GM18520 (cell line): ENCODE data around the gene EIF3L.
A peak's percentile ranks its signal among the peaks of the same experiment; 100 is the strongest.

Experiments used
- ATAC-seq: cut with Tn5 transposase; IDR thresholded peaks from one replicate; pipeline ENCODE4 v1.9.1; 2021; ENCODE audit not compliant: unreplicated experiment

EIF3L gene

DNA sequence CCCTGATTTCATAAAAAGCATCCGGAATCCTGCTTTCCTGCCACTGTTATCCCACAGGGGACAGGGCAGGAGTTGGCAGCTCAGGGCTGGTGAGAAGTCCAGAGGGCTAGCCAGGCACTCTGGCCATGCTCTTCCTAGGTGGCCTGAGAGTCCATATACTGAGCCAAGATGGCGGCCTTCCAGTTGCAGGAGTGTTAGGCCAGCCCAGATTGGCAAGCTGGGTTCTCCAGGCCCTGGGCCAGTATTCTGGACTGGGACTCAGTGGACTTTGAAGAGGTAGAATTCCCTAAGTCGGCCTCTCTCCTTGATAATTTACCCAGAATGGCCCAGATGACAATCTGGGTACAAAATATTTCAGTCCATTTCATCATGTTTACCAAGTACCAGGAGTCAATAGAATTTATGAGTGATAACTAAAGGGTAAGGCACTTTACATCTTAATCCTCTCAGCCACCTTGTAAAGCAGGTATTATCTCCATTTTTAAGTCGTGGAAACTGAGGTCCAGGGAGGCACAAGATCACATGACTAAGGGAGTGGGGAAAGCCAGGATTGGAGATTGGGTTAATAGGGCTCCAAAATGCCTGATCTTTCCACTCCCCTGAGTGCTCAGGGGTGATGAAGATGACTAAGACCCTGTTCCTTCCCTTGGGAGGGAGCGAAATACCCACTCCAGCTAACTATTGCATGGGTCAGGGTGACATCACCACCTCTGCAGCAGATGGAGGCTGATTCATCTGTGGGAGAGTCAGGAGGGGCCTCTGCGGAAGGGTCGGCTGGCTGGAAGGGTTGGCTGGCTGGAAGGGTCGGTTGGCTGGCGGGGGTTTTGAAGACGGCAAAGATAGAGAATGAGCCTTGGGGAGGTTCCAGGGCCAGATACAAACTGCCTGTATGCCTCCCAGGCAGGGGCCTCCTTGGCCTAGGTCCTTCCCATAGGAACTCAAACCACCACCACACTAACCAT lies 55.6 kb downstream of the EIF3L start:
- no peak for ATAC-seq

DNA sequence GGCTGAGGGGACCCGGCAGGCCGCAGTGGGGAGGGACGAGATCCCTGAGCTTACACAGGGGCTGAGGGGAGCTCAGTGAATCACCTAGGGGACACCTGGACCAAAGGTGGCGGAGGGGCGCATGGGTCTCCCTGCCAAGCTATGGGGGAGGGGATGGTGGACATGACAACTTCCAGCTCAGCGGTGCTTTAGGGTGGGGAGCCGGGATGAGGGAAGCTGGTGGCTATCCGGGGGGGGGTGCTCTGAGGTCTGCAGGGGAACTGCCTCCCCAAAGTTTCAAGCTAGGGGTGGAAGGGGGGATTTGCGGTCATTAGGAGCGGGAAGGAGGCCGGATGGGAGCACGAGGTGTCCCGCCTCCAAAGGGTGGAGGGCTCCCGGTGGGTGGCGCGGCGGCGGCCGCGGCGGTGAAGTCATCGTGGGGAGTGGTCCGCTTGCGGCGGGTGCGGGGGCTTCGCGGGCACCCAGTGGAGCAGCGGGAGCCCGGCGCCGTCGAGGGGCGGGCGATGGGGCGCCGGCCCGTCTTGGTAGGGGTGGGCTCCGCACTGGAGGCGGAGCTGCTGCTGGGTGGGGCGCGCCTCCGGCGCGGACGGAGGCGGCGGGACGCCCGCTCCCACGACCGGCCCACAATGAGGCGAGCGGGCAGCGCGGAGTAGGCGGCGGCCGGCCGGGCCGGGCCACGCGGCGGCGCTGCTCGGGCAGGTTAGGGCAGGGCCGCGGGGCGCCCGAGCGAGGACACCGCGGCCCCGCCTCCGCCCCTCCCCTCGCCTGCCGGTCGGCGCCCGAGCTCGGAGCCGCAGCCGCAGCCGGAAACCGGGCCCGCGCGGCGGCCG lies 56.5 kb downstream of the EIF3L start, which contains the start of gene MICALL1:
Gene MICALL1, plus strand, starts transcription at position 764 of the 830 bp plus-strand sequence. CDS start 126 bp downstream, outside the sequence.
- peak; percentile 72 for ATAC-seq

DNA sequence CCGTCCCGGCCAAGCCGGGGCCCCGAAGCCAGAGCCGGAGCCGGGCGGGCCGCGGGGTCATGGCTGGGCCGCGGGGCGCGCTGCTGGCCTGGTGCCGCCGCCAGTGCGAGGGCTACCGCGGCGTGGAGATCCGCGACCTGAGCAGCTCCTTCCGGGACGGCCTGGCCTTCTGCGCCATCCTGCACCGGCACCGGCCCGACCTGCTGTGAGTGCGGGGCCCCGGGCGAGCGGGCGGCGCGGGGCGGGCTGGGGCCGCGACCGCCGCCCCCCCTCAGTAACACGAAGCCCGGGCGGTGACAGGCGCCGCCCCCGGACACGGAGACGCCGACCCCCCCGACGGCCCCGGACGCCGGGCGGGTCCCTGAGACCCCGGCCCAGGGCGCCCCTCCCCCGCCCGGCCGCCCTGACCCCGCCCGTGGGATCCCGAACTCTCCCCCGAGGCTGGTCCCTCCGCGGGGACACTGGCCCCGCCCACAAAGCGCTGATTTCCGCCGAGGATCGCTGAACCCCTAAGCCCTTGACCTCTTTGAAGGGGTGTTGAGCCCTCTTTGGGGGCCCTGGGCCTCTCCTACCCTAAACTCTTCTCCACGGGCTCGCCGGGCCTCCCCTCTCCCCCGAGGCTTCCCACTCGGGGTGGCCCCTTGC lies 57.3 kb downstream of the EIF3L start:
- ATAC-seq = peak; percentile 13

- no peak for ATAC-seq
These were observed 58.1 kb downstream of the EIF3L start for GRCh38 chr22:37907036-37907954.

GRCh38 chr22:37909766-37910165 lies 60.5 kb downstream of the EIF3L start:
- no peak for ATAC-seq

DNA sequence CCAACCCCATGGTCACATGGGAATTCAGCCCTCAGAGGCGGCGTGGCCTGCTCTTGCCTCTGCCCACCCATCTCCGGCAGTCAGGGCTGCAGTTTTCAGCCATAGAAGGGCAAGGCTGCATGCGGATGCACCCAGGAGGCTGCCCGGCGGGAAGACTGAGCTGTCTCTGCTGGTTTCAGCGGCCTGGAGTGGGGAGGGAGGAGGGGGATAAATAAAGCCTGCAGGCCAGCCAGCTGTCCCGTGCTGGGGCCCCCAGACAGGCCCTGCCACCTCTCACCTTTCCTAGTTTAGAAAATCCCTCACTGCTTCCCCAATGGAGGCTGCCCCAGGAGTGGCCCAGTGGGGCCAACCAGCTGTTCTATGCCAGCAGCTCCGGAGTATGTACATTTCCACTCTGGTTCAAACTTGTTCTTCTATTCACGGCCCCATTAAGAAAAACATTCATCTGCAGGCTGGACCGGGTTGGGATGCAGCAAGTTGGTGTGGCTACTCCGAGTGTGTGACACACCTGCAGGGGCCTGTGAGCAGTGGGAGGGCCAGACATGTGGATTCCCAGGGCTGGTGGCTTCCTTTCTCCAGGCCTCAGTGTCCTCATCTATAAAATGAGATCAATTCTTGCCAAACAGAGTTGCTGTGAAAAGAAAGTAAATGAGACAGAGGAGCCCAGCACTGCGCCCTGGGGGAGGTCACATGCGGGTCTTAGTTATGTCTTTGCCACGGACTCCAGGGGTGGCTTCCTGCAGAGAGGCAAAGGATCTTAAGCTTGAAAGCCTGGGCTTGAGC lies 61.9 kb downstream of the EIF3L start:
- ATAC-seq = no peak

- no peak for ATAC-seq
These were observed 62.5 kb downstream of the EIF3L start for GRCh38 chr22:37911697-37912096.

DNA sequence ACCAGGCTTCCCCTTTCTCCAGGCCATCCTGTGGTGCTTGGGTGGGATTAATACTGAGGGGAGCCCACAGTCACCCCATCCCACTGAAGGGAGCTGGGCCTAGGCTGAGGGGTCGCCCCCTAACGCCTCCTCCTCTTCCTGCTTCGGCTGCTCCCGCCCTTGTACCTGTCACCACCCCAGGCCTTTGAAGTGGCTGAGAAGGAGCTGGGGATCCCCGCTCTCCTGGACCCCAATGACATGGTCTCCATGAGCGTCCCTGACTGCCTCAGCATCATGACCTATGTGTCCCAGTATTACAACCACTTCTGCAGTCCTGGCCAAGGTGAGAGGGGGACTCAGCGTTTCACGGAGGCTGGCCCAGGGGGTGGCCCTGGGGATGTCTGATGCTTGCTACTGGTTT lies 63.0 kb downstream of the EIF3L start:
- no peak for ATAC-seq

DNA sequence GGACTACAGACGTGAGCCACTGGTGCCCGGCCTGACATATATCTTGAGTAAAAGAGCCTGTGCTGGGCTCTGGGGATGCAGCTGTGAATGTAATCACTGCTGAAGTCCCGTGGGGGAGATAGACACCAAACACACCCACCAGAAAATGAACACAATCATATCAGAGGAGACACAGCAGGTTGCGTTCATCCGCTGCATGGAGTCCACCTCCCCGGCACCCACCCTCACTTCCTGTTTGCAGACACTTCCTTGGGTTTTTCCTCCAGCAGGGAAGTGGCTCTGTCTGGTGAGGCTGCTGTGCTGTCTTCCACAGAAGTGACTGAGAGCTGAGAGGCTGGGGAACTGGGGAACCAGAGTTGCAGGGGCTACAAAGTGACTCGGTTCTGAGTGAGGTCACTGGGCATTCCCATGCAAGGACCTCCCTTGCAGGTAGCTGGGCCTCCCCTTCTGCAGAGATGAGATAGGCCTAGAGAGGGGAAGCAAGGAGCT lies 64.1 kb downstream of the EIF3L start:
- ATAC-seq = no peak

DNA sequence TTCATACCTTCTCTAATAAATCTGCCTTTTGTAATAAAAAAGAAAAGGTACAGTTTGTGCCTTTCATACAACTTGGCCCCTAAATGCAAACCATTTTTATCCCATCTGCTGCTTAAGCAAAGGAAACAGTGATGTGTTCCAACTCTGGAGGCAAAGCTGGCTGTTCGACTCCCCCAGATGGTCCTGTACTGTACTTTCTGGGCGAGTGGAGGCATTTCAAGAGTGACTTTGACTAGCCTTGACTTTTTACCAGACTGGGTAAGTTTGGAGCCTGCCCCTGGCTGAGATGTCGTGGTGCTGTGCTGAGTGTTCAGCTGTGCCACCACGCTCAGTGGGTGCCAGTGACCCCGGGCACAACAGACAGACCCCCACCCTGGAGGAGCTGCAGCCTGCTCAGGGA lies 67.1 kb downstream of the EIF3L start:
- no peak for ATAC-seq

DNA sequence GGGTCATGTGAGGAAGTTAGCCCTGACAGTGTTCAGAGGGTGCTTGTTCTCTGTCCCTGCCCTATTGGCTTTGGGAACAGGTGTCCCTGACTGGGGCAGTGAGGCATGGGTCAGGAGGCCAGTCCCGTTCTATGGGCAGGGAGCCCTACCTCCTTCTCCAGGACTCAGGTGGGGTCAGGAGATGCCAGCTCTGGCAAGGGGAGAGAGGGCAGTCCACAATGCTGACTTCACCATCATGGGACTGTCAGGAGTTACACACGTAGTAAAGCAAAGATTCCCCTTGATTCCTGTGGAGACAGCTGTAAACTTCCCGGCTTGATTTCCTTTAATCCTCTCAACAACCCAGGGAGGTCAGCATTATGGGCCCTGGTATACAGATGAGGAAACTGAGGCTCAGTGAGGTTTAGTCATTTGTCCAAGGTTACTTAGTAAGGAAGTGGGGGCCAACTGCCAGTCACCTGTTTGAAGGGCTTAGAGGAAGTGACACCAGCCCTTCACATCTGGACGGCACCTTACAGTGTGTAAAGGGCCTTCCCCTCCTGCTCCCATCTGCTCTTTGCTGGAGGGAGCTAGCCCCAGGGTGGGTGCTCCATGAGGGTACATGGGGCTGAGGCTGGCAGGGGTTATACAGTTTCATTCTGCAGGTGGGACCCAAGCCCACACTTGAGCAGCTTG lies 68.8 kb downstream of the EIF3L start:
- ATAC-seq = no peak

- ATAC-seq = no peak
These were observed 69.5 kb downstream of the EIF3L start for GRCh38 chr22:37918580-37919270.

DNA sequence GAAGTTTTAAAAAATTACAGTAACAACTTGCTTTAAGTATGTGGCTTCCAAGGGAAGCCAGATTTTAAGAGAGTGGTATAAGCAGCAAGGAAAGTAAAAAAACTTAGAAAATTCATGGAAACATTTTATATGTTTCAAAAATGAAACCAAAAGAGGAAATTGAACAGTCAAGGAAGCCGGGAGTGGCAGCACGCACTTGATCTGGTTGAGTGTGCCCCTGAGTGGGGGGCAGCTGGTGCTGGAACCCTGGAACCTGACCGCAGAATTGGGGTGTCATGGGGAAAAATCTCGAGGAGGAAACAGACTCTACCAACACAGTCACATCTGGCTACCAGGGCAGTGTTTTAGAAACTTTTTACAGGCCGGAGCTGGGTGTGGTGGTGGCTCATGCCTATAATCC lies 70.9 kb downstream of the EIF3L start:
- no peak for ATAC-seq

DNA sequence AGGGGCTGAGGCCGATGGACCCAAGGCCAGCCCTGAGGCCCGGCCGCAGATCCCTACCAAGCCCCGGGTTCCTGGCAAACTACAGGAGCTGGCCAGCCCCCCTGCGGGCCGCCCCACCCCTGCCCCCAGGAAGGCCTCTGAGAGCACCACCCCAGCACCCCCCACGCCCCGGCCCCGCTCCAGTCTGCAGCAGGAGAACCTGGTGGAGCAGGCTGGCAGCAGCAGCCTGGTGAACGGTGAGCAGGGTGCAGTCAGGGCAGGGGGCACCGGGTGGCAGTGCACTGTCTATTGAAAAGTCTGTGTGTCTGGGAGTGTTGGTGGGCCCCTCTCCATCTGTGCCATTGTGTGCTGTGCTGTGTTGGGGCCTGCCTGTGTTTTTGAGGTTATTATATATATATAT lies 73.0 kb downstream of the EIF3L start:
- no peak for ATAC-seq

DNA sequence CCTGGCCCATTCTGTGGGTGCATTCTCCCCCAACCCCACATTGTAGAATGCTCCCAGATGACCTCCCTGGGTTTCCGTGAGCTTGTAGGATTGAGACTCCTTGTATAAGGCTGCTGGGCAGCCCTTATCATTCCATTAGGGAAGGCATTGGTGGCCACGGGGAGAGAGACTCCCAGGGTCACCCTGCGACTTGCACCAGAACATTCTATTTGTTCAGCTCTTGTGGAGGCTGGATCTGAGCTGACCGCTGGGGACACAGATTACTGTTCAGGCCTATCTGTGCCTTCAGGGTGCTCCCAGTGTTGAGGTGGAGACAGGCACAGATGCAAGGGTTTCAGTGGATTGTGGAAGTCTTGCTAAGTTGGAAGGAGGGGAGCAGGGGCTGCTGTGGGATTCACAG lies 74.7 kb downstream of the EIF3L start:
- no peak for ATAC-seq

DNA sequence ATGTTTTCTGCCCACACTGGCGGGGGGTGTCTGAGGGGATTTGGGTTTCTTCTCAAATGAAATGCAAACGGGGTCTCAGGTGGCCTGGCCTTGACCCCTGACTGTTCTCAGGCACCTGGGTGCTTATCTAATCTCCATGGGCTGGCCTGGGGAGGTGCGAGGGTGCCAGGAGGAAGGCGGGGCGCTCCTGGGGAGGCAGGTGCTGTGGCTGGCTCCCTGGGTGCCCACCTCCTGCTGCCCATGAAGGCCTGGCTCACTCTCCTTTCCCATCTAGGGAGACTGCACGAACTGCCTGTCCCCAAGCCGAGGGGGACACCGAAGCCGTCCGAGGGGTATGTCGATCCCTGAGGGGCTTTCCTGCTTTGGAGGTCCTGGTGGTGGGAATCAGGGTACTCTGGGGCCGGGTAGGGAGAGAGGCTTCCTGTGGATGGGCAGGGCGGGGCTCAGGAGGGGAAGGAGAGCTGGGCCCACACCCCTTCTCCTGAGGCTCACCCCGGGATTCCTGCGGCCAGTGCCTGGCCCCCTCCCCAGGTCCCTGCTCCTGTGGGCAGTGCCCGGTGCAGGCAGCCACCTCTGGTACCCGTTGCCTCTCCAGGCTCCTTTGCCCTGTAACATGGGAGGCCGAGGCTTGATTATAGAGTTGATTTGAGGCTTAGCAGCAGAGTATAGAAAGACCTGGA lies 75.3 kb downstream of the EIF3L start:
- no peak for ATAC-seq

DNA sequence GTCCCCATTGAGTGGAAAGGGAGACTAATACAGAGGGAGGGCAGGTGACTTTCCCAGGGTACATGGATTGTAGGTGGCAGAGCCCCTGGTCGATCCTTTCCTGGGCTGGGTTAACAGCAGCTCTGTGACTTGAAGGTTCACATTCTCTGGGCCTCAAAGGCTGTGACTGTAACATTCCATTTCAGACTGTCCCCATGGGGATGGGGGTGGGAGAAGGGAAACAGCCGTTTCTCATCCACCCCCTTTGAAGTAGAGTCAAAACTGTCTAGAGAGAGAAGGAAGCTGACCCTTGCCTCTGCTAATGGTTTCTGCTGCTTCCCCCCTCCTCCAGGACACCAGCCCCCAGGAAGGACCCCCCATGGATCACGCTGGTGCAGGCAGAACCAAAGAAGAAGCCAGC lies 76.1 kb downstream of the EIF3L start:
- no peak for ATAC-seq

- ATAC-seq = no peak
These were observed 76.5 kb downstream of the EIF3L start for GRCh38 chr22:37925767-37926166.
